ENCODE measurements around the gene NOP9. TPM values are rescaled to one million over a fixed set of nuclear protein-coding genes. Genes with fewer than 3 reads are reported as not detected.
A peak's percentile ranks its signal among the peaks of the same experiment; 100 is the strongest.

NOP9 gene
- total RNA-seq, 1 experiment from 2014 or later, result 42.0 TPM

- Histone ChIP-seq H3K27me3 (ENCODE audit: low read length) (no peaks in the 10 kb centered on the region), H3K4me3 (ENCODE audit: low read length) (no peak overlapping the region), H3K27ac (ENCODE audit: low read length) (no peak overlapping the region), H2AFZ (ENCODE audit: low read length) (no peak overlapping the region), H3K9ac (ENCODE audit: low read length) (no peak overlapping the region), H4K20me1 (ENCODE audit: insufficient read depth, low read depth, low read length) (no peaks in the 10 kb centered on the region), H3K4me1 (ENCODE audit: low read length) (peaks cover 37% of the 10 kb centered on the region), H3K36me3 (ENCODE audit: insufficient read depth, low read length) (no peaks in the 10 kb centered on the region), H3K4me2 (ENCODE audit: low read depth, low read length, poor library complexity, severe bottlenecking) (no peak overlapping the region), H3K9me2 (replicated peaks; ENCODE audit: insufficient read depth, low read length) (no peaks in the 10 kb centered on the region), H3K9me3 (ENCODE audit: low read length) (no peaks in the 10 kb centered on the region), H3K79me2 (ENCODE audit: low read length) (peaks cover 20% of the 10 kb centered on the region)
- no peak for DNase-seq
Measured at GRCh38 chr14:24269368-24269767, 30.3 kb upstream of the NOP9 start.

- Histone ChIP-seq H4K20me1 (ENCODE audit: insufficient read depth, low read depth, low read length) (no peaks in the 10 kb centered on the region), H3K9ac (ENCODE audit: low read length) (peak overlapping the region; percentile 86), H3K36me3 (ENCODE audit: insufficient read depth, low read length) (no peaks in the 10 kb centered on the region), H3K4me3 (ENCODE audit: low read length) (peak overlapping the region; percentile 80), H3K4me1 (ENCODE audit: low read length) (peaks cover 38% of the 10 kb centered on the region), H3K27me3 (ENCODE audit: low read length) (no peaks in the 10 kb centered on the region), H3K79me2 (ENCODE audit: low read length) (peaks cover 20% of the 10 kb centered on the region), H3K27ac (ENCODE audit: low read length) (no peak overlapping the region), H3K9me3 (ENCODE audit: low read length) (no peaks in the 10 kb centered on the region), H3K4me2 (ENCODE audit: low read depth, low read length, poor library complexity, severe bottlenecking) (peak overlapping the region; percentile 96), H2AFZ (ENCODE audit: low read length) (no peak overlapping the region), H3K9me2 (replicated peaks; ENCODE audit: insufficient read depth, low read length) (no peaks in the 10 kb centered on the region)
- no peak for DNase-seq
Measured at GRCh38 chr14:24269910-24270536, 29.6 kb upstream of the NOP9 start.

- DNase-seq, result no peak
- Histone ChIP-seq H3K9me2 (replicated peaks; ENCODE audit: insufficient read depth, low read length) (no peaks in the 10 kb centered on the region), H3K79me2 (ENCODE audit: low read length) (peaks cover 25% of the 10 kb centered on the region), H3K4me1 (ENCODE audit: low read length) (peaks cover 38% of the 10 kb centered on the region), H3K9me3 (ENCODE audit: low read length) (no peaks in the 10 kb centered on the region), H3K27me3 (ENCODE audit: low read length) (no peaks in the 10 kb centered on the region), H3K4me2 (ENCODE audit: low read depth, low read length, poor library complexity, severe bottlenecking) (peak overlapping the region; percentile 96), H3K36me3 (ENCODE audit: insufficient read depth, low read length) (no peaks in the 10 kb centered on the region), H4K20me1 (ENCODE audit: insufficient read depth, low read depth, low read length) (no peaks in the 10 kb centered on the region), H2AFZ (ENCODE audit: low read length) (peak overlapping the region; percentile 36; the same call in 1 of the 2 replicates), H3K4me3 (ENCODE audit: low read length) (peak overlapping the region; percentile 80), H3K27ac (ENCODE audit: low read length) (peak overlapping the region; percentile 76; the same call in 1 of the 2 replicates), H3K9ac (ENCODE audit: low read length) (peak overlapping the region; percentile 86)
Measured at GRCh38 chr14:24270537-24271133, 29.0 kb upstream of the NOP9 start.

DNA sequence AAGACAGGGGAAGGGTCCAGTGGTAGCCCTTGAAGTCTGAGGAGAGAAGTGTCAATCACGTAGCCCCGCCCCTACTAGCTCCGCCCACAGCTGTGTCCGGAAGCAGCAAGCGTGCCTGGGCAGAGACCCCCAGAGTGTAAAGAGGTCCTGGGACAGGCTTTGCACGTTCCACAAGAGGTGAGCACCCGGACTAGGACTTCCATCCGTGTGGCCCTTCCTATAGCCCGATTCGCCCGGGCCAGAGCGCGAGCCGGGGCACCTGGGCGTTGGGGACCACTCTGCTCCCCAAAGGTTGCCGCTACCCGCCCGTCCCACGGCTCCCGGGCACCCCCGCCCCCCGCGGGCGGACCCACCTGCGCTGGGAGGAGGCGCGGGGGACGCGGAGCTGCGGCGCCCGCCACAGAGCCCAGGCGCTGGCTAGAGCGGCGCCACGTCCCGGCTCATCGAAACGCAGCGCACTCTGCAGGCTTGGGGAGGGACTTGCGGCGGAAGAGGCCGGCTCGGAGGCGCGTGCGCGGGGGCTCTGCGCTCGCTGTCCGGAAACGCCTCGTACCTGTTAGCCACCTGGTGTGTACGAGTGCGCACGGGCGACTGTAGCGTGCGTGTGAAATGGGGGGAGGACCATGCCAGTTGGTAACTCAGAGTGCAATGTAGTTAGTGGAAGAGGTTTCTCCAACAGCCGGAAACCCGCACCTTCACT, 28.4 kb upstream of the NOP9 start, which contains the start of gene RABGGTA:
Gene RABGGTA (minus strand): TSS at position 464 of the 700 bp plus-strand sequence. CDS start 482 bp downstream, outside the sequence.
- Histone ChIP-seq H3K4me1 (ENCODE audit: low read length) (peaks cover 38% of the 10 kb centered on the region), H3K36me3 (ENCODE audit: insufficient read depth, low read length) (no peaks in the 10 kb centered on the region), H3K79me2 (ENCODE audit: low read length) (peaks cover 26% of the 10 kb centered on the region), H3K27me3 (ENCODE audit: low read length) (no peaks in the 10 kb centered on the region), H2AFZ (ENCODE audit: low read length) (peak within 1 kb of the TSS; percentile 36; the same call in 1 of the 2 replicates), H3K9me3 (ENCODE audit: low read length) (no peaks in the 10 kb centered on the region), H3K4me3 (ENCODE audit: low read length) (peak within 1 kb of the TSS; percentile 80), H3K27ac (ENCODE audit: low read length) (peak within 1 kb of the TSS; percentile 76), H4K20me1 (ENCODE audit: insufficient read depth, low read depth, low read length) (no peaks in the 10 kb centered on the region), H3K9ac (ENCODE audit: low read length) (peak within 1 kb of the TSS; percentile 86), H3K4me2 (ENCODE audit: low read depth, low read length, poor library complexity, severe bottlenecking) (peak within 1 kb of the TSS; percentile 96), H3K9me2 (replicated peaks; ENCODE audit: insufficient read depth, low read length) (no peaks in the 10 kb centered on the region)
- DNase-seq, result peak; percentile 99

DNA sequence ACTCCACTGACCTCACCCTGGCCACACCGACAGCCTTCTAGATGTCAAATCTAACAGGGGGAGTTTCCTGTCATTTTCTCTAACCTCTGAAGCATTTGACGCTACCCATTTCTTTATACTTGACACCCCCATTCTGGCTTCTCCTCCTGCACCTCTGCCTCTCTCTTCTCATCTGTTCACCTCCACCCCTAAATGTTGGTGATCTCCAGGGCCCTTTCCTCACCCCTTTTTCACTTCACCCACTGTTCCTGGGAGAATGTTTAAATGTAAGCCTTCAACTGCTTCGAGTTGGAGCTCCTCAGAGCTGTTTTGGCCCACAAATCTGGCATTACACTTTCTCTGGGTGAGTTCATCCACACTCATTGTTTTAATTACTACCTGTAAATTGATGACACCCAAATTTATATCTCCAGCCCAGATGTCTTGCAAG, 27.8 kb upstream of the NOP9 start:
- peak overlapping the region; percentile 7; the same call in 1 of the 2 replicates for H3K27ac ChIP-seq (ENCODE audit: low read length)
- H4K20me1 ChIP-seq (ENCODE audit: insufficient read depth, low read depth, low read length), result no peaks in the 10 kb centered on the region
- H3K36me3 ChIP-seq (ENCODE audit: insufficient read depth, low read length), result no peaks in the 10 kb centered on the region
- no peaks in the 10 kb centered on the region for H3K9me2 ChIP-seq (replicated peaks; ENCODE audit: insufficient read depth, low read length)
- peak overlapping the region; percentile 80 for H3K4me3 ChIP-seq (ENCODE audit: low read length)
- peak overlapping the region; percentile 96 for H3K4me2 ChIP-seq (ENCODE audit: low read depth, low read length, poor library complexity, severe bottlenecking)
- peaks cover 38% of the 10 kb centered on the region for H3K4me1 ChIP-seq (ENCODE audit: low read length)
- peak overlapping the region; percentile 18; the same call in 1 of the 2 replicates for H2AFZ ChIP-seq (ENCODE audit: low read length)
- H3K9ac ChIP-seq (ENCODE audit: low read length), result peak overlapping the region; percentile 86
- no peak for DNase-seq
- no peaks in the 10 kb centered on the region for H3K9me3 ChIP-seq (ENCODE audit: low read length)
- no peaks in the 10 kb centered on the region for H3K27me3 ChIP-seq (ENCODE audit: low read length)
- peaks cover 26% of the 10 kb centered on the region for H3K79me2 ChIP-seq (ENCODE audit: low read length)

GRCh38 chr14:24272467-24272866, 27.2 kb upstream of the NOP9 start:
- Histone ChIP-seq H3K4me2 (ENCODE audit: low read depth, low read length, poor library complexity, severe bottlenecking) (peak overlapping the region; percentile 96), H3K4me3 (ENCODE audit: low read length) (peak overlapping the region; percentile 80), H3K27me3 (ENCODE audit: low read length) (no peaks in the 10 kb centered on the region)

GRCh38 chr14:24273422-24273998, 26.1 kb upstream of the NOP9 start:
- peak; percentile 73 for DNase-seq
- peak overlapping the region; percentile 96 for H3K4me2 ChIP-seq (ENCODE audit: low read depth, low read length, poor library complexity, severe bottlenecking)
- H3K36me3 ChIP-seq (ENCODE audit: insufficient read depth, low read length), result no peaks in the 10 kb centered on the region
- peaks cover 26% of the 10 kb centered on the region for H3K79me2 ChIP-seq (ENCODE audit: low read length)
- no peaks in the 10 kb centered on the region for H3K27me3 ChIP-seq (ENCODE audit: low read length)
- H2AFZ ChIP-seq (ENCODE audit: low read length), result no peak overlapping the region
- H4K20me1 ChIP-seq (ENCODE audit: insufficient read depth, low read depth, low read length), result no peaks in the 10 kb centered on the region
- H3K27ac ChIP-seq (ENCODE audit: low read length), result peak overlapping the region; percentile 57
- peak overlapping the region; percentile 37 for H3K9ac ChIP-seq (ENCODE audit: low read length)
- H3K9me3 ChIP-seq (ENCODE audit: low read length), result no peaks in the 10 kb centered on the region
- no peaks in the 10 kb centered on the region for H3K9me2 ChIP-seq (replicated peaks; ENCODE audit: insufficient read depth, low read length)
- H3K4me3 ChIP-seq (ENCODE audit: low read length), result peak overlapping the region; percentile 8; the same call in 1 of the 2 replicates
- peaks cover 53% of the 10 kb centered on the region for H3K4me1 ChIP-seq (ENCODE audit: low read length)

More at GRCh38 chr14:24272467-24272866, 27.2 kb upstream of the NOP9 start:
- Histone ChIP-seq H3K27ac (ENCODE audit: low read length) (peak overlapping the region; percentile 7), H3K9ac (ENCODE audit: low read length) (peak overlapping the region; percentile 86), H3K4me1 (ENCODE audit: low read length) (peaks cover 42% of the 10 kb centered on the region), H4K20me1 (ENCODE audit: insufficient read depth, low read depth, low read length) (no peaks in the 10 kb centered on the region), H3K9me3 (ENCODE audit: low read length) (no peaks in the 10 kb centered on the region), H3K79me2 (ENCODE audit: low read length) (peaks cover 26% of the 10 kb centered on the region), H3K9me2 (replicated peaks; ENCODE audit: insufficient read depth, low read length) (no peaks in the 10 kb centered on the region), H2AFZ (ENCODE audit: low read length) (peak overlapping the region; percentile 22; the same call in 1 of the 2 replicates), H3K36me3 (ENCODE audit: insufficient read depth, low read length) (no peaks in the 10 kb centered on the region)
- no peak for DNase-seq

Data from Karpas-422 (cell line).